GM12875 (cell line): ENCODE measurements around the gene NMBR.
A peak's percentile ranks its signal among the peaks of the same experiment; 100 is the strongest.
"Not testable (repeated sequence)": the region's sequence is repeated elsewhere in the genome, so short reads cannot be mapped to it uniquely, and the experiment has no call there.

Source experiments
- H3K4me3 ChIP-seq: one replicate; pipeline ENCODE4 v1.5.1; 2011; ENCODE audit warnings: low read depth, low read length, control low read depth
- TF ChIP-seq, protein P1 (sequence below): IDR thresholded peaks from 2 replicates; pipeline ENCODE4 v1.5.1; 2011; ENCODE audit warnings: low read depth, mild to moderate bottlenecking, control low read depth, inconsistent platforms, low read length, moderate library complexity, borderline replicate concordance; ENCODE audit not compliant: insufficient read depth

The NMBR gene

GRCh38 chr6:142087950-142088857 lies 58.7 kb downstream of the NMBR start:
- H3K4me3 ChIP-seq = no peak overlapping the region
- TF ChIP-seq, protein P1, sequence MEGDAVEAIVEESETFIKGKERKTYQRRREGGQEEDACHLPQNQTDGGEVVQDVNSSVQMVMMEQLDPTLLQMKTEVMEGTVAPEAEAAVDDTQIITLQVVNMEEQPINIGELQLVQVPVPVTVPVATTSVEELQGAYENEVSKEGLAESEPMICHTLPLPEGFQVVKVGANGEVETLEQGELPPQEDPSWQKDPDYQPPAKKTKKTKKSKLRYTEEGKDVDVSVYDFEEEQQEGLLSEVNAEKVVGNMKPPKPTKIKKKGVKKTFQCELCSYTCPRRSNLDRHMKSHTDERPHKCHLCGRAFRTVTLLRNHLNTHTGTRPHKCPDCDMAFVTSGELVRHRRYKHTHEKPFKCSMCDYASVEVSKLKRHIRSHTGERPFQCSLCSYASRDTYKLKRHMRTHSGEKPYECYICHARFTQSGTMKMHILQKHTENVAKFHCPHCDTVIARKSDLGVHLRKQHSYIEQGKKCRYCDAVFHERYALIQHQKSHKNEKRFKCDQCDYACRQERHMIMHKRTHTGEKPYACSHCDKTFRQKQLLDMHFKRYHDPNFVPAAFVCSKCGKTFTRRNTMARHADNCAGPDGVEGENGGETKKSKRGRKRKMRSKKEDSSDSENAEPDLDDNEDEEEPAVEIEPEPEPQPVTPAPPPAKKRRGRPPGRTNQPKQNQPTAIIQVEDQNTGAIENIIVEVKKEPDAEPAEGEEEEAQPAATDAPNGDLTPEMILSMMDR = no peak

DNA sequence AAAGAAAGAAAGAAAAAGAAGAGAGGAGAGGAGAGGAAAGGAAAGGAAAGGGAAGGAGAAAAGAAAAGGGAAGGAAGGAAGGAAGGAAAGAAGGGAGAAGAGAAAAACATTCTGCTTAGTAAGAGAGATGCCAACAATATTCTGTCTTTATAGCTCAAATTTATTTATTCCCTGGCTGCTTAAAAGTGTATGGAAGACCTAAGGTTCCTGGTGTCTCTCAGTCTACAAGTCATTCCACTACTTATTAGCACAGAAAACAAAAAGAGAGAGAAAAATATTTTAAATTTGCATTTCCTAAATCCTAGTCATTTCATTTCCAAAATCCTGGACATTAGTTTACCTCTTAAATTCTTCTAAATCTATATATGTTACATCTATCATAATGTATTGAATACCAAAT lies 67.8 kb downstream of the NMBR start:
- TF ChIP-seq, protein P1 = no peak
- H3K4me3 ChIP-seq = no peak overlapping the region

GRCh38 chr6:142075516-142076101 lies 71.3 kb downstream of the NMBR start:
- H3K4me3 ChIP-seq = no peak overlapping the region
- TF ChIP-seq, protein P1 = no peak

DNA sequence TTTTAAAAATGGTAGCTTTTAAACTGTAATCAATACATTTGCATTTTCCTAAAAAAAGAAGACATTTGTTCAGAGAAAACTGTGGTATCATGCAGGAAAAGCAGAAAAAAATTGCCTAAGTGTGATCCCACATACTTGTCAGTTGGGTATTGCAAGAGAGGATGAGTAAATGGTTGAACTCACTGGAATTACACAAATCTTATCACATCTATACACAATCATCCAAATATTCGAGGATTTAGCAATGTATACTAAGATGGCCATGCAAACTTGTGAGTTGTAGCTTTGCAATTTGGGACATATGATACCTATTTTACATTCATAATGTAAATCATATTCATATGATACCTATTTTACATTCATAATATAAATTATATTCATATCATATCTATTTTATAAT lies 72.4 kb downstream of the NMBR start:
- no peak overlapping the region for H3K4me3 ChIP-seq
- TF ChIP-seq, protein P1 = no peak

- H3K4me3 ChIP-seq = no peak overlapping the region
- TF ChIP-seq, protein P1 = 0 out of 2 replicates have a peak, but pooled peaks have one; percentile 25
Measured at GRCh38 chr6:142071981-142072380, 74.9 kb downstream of the NMBR start.

DNA sequence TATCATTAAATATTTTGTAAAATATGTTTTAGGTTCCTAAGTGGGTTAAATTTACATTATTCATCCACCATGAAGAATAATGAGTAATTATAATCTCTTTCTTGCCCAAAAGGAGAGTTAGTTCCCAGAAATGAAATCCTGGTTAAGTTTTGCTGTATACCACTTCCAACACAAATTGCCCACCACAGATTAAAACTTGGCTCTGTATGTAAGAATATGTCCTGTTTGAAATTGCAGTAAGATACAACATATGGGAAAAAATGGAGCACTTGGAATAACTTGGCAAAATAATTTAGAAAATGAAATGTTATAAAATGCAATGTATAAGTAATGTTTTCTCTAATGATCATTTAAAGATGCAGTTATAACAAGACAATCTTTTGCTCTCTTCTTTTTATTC lies 78.5 kb downstream of the NMBR start:
- H3K4me3 ChIP-seq = no peak overlapping the region
- TF ChIP-seq, protein P1 = no peak

DNA sequence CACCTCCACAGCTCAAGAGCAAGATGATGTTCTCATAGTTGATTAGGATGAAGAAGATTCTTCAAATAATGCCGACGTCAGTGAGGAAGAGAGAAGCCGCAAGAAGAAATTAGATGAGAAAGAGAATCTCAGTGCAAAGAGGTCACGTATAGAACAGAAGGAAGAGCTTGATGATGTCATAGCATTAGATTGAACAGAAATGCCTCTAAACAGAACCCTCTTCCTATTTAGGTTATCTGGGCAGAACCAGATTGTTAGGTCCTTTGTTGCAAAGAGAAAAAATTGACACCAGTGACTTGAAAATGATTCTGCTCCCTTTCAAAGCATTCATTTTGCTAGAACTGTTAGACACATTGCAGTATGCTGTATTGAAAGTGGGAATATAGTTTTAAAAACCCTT lies 84.1 kb downstream of the NMBR start:
- not testable (repeated sequence) for H3K4me3 ChIP-seq
